Measurements from ENCODE around the gene ERICH4. TPM values are rescaled to one million over a fixed set of nuclear protein-coding genes. Genes with fewer than 3 reads are reported as not detected.
"Not testable (repeated sequence)": the region's sequence is repeated elsewhere in the genome, so short reads cannot be mapped to it uniquely, and the experiment has no call there.

The ERICH4 gene
- total and polyA plus RNA-seq, 2 donors (not counting 1 experiment from before 2014, with no cell fraction given): not detected

DNA sequence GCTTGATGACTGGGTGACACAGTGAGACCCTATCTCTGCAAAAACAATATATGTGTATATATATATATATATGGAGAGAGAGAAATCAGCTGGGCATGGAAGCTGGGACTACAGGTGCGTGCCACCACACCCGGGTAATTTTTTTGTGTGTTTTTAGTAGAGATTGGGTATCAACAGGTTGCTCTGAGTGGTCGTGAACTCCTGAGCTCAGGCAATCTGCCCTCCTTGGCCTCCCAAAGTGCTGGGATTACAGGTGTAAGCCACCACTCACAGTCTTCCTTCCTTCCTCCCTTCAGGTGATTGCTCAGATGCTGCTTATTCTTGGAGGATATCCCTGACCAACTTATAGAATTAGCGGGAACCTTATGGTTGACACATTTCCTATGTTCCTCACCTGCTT is 41.9 kb downstream of the ERICH4 start:
- DNase-seq (no peak), ATAC-seq (ENCODE audit: low read depth) (no peak)
- no peak overlapping the region for H3K27ac ChIP-seq (ENCODE audit: low read length in 2 of 2)
- H3K79me2 ChIP-seq (ENCODE audit: control insufficient read depth, insufficient read depth, low read length): no peaks in the 10 kb centered on the region
- TF ChIP-seq CTCF (IDR thresholded peaks at IDR 0.05) (no peak), EZH2 (IDR thresholded peaks at IDR 0.05; ENCODE audit: borderline replicate concordance, insufficient read depth, low read depth, low read length, poor library complexity, severe bottlenecking) (no peak)
- Mint-ChIP-seq H3K27me3 (peaks cover 39% of the 10 kb centered on the region), H3K9me3 (ENCODE audit: insufficient read depth) (no peaks in the 10 kb centered on the region), H3K4me1 (no peaks in the 10 kb centered on the region), H3K4me3 (no peak overlapping the region), H3K27ac (no peak overlapping the region)
- H3K9me3 ChIP-seq (ENCODE audit: control extremely low read depth in 1 of 3, control insufficient read depth in 2 of 3, insufficient read depth in 1 of 3, low read length in 2 of 3): peaks cover 0 to 9% (median 0%) of the 10 kb centered on the region in 3 donors
- WGBS (ENCODE audit: insufficient coverage): 85% methylated on average over 4 of the region's 4 CpGs
- intact Hi-C loops (cut with micrococcal nuclease): no loop called here
- H3K4me1 ChIP-seq (ENCODE audit: control insufficient read depth in 2 of 2, insufficient read depth in 2 of 2, low read length in 2 of 2): no peaks in the 10 kb centered on the region
- no peak overlapping the region for H3K9ac ChIP-seq (ENCODE audit: low read length)
- H3K4me3 ChIP-seq (ENCODE audit: control extremely low read depth in 1 of 5, extremely low read depth in 1 of 5, insufficient read depth in 1 of 5, low read depth in 2 of 5, low read length in 4 of 5): no peak overlapping the region
- POLR2A ChIA-PET: no interaction called here
- H3K27me3 ChIP-seq (replicated peaks in 1 of 4; ENCODE audit: control extremely low read depth in 1 of 4, control insufficient read depth in 3 of 4, insufficient read depth in 4 of 4, low read length in 3 of 4): peaks cover 0 to 17% (median 3%) of the 10 kb centered on the region in 4 experiments
- H3K36me3 ChIP-seq (replicated peaks in 1 of 2; ENCODE audit: control extremely low read depth in 1 of 2, control insufficient read depth in 1 of 2, extremely low read depth in 1 of 2, insufficient read depth in 2 of 2, low read length in 1 of 2): no peaks in the 10 kb centered on the region
- H3K4me2 ChIP-seq (replicated peaks; ENCODE audit: low read depth, low read length, poor library complexity, severe bottlenecking): no peak overlapping the region
- no peak overlapping the region for H2AFZ ChIP-seq (ENCODE audit: insufficient read depth, low read depth, low read length, poor library complexity, severe bottlenecking)
- H4K20me1 ChIP-seq (ENCODE audit: control insufficient read depth, insufficient read depth, low read length, poor library complexity, severe bottlenecking): no peaks in the 10 kb centered on the region
- CTCF ChIA-PET: no interaction called here

- H4K20me1 ChIP-seq (ENCODE audit: control insufficient read depth, insufficient read depth, low read length, poor library complexity, severe bottlenecking); H3K4me2 ChIP-seq (replicated peaks; ENCODE audit: low read depth, low read length, poor library complexity, severe bottlenecking); ATAC-seq (ENCODE audit: low read depth); H3K9ac ChIP-seq (ENCODE audit: low read length); H3K4me3 Mint-ChIP-seq; H3K27ac ChIP-seq (ENCODE audit: low read length in 2 of 2); H3K4me1 ChIP-seq (ENCODE audit: control insufficient read depth in 2 of 2, insufficient read depth in 2 of 2, low read length in 2 of 2); H3K36me3 ChIP-seq (replicated peaks in 1 of 2; ENCODE audit: control extremely low read depth in 1 of 2, control insufficient read depth in 1 of 2, extremely low read depth in 1 of 2, insufficient read depth in 2 of 2, low read length in 1 of 2); DNase-seq; H3K4me1 Mint-ChIP-seq; intact Hi-C loops (cut with micrococcal nuclease); H3K27ac Mint-ChIP-seq; H3K9me3 ChIP-seq (ENCODE audit: control extremely low read depth in 1 of 3, control insufficient read depth in 2 of 3, insufficient read depth in 1 of 3, low read length in 2 of 3); POLR2A ChIA-PET; H3K79me2 ChIP-seq (ENCODE audit: control insufficient read depth, insufficient read depth, low read length); H3K4me3 ChIP-seq (ENCODE audit: control extremely low read depth in 1 of 5, extremely low read depth in 1 of 5, insufficient read depth in 1 of 5, low read depth in 2 of 5, low read length in 4 of 5); H3K9me3 Mint-ChIP-seq (ENCODE audit: insufficient read depth); H2AFZ ChIP-seq (ENCODE audit: insufficient read depth, low read depth, low read length, poor library complexity, severe bottlenecking): not testable (repeated sequence)
- CTCF ChIA-PET: interaction anchor here (1.5 to 2.3 kb wide), 2 partner anchors 40 to 77 kb away, joined by 4 to 7 read pairs; no protein-coding TSS in a partner anchor
- H3K27me3 Mint-ChIP-seq: peaks cover 35% of the 10 kb centered on the region
- WGBS (ENCODE audit: insufficient coverage): 89% methylated on average over 3 of the region's 4 CpGs
- peaks cover 0 to 11% (median 3%) of the 10 kb centered on the region in 4 experiments for H3K27me3 ChIP-seq (replicated peaks in 1 of 4; ENCODE audit: control extremely low read depth in 1 of 4, control insufficient read depth in 3 of 4, insufficient read depth in 4 of 4, low read length in 3 of 4)
Measured at GRCh38 chr19:41486953-41487352, 44.0 kb downstream of the ERICH4 start.

Measured in B cell (primary cell).